GM23248 (cell line): ENCODE data around the gene TNRC6B.

Experiments used
- EZH2 ChIP-seq: fragments of 200-600 bp; sonication (generic); IDR thresholded peaks from 2 replicates; pipeline ENCODE4 v1.6.1; 2018; ENCODE audit warnings: antibody characterized with exemption, mild to moderate bottlenecking; ENCODE audit not compliant: insufficient read depth, poor library complexity, severe bottlenecking
- EZH2phosphoT487 ChIP-seq: fragments of 200-600 bp; sonication (generic); IDR thresholded peaks from 2 replicates; pipeline ENCODE4 v1.6.1; 2018; ENCODE audit warnings: antibody characterized with exemption, moderate library complexity, mild to moderate bottlenecking, low read depth; ENCODE audit not compliant: insufficient read depth

DNA sequence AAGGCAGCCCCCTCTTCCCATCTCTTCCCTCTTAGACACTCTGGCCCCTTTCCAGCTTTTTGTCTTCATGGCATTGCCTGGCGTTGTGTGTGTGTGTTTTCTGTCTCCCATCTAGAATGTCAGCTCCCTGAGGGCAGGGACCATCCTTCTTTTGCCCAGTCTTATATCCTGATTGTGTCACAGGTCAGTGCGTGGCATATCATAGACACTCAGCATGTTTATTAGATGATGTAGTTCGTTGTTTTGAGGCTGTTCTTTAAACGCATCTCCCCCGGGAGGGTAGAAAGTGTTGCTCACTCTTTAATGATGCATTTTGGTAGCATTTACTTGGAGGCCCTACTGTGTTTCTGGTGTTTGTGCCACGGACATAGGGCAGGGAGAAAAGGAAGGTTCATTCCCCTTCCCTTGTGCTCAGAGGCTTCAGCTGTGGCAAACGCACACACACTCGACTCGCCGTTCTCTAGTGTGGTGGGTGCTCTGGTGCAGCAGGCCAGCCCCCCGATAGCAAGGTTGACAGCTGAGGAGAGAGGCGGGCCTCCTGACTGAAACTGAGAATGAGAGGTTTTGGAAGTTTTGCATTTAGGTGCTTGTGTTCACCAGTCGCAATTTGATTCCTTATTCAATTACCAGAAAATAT, 60.2 kb downstream of the TNRC6B start:
- TF ChIP-seq EZH2phosphoT487 = no peak
- TF ChIP-seq EZH2 = no peak
